SIG-M5 (cell line): Measurements from ENCODE around the gene TMEM89.

Source experiments
- DNase-seq: peaks from one replicate; lab custom pipeline; 2025; lab: John Stamatoyannopoulos, UW

TMEM89 gene

DNA sequence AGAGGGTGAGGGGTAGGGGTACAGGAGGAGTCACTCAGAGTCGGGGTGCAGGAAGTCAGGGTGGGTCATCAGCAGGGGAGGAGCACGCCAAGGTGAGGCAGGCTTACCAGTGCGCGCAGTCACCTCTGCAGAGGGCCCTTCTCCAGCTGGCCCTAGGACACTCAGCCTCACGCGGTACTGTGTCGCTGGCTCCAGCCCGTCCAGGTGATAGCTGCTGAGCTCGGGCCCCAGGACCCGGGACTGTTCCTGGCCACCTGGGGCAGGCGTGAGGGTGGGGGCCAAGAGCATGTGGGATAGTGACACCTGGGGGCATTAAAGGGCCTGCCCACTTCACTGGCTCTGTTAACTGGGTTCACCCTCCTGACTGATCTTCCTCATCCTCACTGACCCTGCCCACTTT, 33.9 kb downstream of the TMEM89 start:
- no peak for DNase-seq

DNA sequence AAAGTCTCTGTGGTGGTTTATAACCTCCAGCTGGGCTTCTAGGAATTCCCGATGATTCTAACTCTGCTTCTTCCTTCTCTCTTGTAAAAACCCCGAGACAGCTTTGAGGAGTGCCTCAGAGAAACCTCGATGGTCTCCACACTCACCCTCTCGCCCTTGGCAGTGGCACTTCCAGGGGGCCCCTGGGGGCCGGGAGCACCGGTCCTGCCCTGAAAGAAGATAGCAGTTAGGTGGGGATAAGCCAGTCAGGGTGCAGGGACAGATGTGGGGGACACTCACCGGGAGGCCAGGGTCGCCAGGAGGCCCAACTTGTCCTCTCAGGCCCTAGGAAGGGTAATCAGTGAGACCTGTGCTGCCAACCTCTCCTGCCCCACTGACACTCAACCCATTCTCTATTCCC, 36.2 kb downstream of the TMEM89 start:
- no peak for DNase-seq

DNA sequence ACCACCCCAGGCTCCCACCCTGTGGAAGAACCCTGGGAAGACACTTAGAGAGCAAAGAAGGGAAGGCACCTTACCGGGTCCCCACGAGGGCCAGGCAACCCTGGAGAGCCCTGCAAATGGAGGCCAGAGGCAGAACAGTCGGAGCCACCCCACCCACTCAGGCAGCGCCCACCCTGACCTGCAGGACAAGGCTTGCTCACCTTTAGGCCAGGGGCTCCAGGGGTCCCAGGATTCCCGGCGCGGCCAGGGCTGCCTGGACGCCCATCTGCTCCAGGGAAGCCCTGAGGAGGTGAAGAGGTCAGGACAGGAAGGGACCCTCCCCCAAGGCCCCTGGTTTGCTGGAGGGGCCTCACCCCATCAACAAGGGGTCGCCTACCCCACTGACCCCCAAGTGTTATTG, 36.7 kb downstream of the TMEM89 start:
- DNase-seq, result no peak

DNA sequence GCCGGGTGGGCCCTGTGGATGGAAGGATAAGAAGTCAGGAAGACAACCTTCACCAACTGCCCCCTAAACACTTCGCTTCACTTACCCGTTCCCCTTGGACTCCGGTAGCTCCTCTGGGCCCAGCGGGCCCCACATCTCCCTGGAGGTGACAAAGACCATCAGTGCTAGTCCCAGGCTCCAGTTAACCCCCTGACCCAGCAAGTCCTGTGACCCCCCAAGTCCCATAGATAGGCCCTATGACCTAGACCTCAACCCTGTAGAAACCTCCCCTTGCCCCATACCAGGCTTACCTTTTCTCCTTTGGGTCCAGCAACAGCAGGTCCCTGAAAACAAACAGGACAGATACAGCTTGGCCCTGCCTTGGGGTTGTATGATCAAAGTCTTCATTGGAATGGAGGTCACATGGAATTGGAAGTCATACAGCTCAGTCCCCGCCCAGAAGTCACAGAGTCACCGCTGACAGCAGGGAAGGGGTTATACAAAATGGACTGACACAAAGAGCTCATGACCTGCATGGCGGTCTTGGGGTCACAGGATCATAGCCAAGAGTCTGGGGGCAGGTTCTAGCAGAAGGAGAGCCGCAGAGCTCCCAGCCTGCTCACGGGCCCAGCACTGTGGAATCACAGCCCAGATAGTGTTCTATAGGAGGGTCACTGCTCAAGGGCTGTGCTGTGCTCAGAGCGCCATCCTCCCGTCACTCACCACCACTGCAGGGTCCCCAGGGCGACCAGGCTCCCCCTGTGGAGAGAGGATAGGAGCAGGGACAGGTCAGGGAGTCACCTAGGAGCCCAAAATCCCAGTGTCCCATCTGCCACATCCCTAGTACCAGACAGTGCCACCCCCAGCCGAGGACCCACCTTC, 39.7 kb downstream of the TMEM89 start:
- DNase-seq, result no peak

DNA sequence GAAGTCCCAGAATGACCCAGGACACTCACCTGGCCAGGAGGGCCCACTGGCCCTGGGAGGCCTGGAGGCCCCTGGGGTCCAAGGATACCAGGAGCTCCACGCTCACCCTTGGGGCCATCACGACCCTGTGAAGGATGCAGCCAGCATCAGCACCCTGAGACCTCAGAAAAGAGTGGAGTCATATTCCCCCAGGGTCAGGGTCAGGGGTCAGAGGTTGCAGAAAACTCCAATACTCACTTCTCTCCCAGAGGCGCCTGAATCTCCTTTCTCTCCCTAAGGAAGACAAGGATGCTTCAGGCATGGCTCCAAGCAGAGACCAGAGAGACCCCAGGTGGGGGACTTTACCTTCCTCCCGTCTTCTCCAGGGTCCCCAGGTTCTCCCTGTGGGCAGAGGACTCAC, 44.9 kb downstream of the TMEM89 start:
- no peak for DNase-seq

DNA sequence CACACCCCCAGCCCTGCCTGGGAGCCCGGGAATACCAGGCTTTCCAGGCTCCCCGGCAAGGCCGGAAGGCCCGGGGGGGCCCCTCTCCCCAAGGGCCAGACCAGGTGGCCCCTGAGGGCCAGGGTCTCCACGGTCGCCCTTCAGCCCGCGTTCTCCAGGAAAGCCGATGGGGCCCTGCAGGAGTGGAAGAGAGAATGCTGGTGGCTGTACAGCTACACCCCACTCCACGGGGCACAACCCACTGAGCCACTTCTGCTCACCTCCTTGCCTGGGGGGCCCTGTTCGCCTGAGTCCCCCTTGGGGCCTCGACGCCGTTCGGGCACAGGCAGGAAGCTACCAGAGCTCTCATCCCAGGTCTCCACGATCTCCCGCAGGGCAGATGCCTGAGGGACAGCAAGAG, 46.2 kb downstream of the TMEM89 start:
- no peak for DNase-seq

DNA sequence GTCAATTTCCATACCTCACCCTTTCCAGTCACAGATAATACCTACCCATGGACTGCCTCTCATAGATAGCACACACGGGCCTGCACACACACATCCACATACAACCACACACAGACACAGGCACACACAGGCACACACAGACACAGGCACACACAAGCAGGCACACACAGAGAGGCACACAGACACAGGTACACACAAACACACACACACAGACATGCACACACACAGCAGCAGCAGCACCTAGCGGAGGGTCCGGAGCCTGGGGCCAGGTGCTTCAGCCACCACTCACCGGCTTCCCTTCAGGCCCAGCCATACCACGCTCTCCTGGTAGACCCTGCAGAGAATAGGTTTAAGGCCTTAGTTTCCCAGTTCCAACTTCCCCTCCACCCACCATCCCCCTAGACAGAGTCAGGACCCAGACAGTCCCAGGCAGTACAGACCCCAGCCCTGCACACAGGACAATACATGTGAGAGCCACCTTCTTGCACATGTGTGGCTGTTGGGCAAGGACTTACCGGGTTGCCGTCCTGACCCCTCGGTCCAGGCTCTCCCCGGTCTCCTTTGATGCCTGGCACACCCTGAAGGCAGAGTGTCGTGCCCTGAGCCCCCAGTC, 47.5 kb downstream of the TMEM89 start:
- no peak for DNase-seq

DNA sequence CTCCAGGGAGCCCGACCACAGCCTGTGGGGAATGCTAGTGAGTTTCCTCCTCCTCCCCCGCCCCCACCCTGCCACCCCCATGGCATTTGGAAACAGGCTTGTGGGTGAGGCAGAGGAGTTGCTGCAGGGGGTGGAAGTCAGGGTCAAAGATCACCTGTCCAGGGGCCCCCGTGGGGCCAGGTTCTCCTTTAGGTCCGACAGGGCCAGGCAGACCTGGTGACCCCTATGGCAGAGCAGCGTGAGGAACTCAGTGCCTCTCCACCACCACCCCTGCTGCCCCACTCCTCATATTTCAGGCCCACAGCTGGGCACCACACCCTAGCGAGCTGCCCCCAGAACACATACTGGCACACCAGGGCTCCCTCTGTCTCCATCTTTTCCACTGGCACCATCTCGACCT, 49.1 kb downstream of the TMEM89 start:
- DNase-seq, result no peak

DNA sequence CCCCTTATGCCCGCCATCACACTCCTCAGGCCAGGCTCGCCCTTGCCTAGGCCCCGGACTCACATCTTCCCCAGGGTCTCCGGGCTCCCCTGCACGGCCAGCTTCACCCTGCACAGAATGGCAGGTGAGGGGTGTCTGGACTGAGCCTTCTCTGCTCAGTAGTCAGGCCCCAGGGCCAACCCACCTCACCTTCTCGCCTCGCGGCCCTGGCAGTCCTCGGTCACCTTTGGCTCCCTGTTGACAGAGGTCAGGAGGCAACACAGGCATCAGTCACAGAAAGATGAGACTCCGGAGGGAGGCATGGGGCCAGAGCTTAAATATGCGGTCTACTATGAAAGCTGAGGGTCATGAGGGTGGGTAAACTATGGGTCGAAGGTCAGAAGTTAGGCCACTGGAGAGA, 49.6 kb downstream of the TMEM89 start:
- DNase-seq, result no peak
